HepG2 (cell line): Measurements from ENCODE around the gene ATPAF2. TPM values are rescaled to one million over a fixed set of nuclear protein-coding genes. Genes with fewer than 3 reads are reported as not detected.

Experiments used
- ELF4 ChIP-seq: sonication (generic); formaldehyde crosslinking; IDR thresholded peaks from 2 replicates; pipeline ENCODE4 v1.5.0; 2020; ENCODE audit warnings: missing genetic modification reagents, mild to moderate bottlenecking, moderate library complexity, borderline replicate concordance
- IKZF1 ChIP-seq: fragments of 450-650 bp; IDR thresholded peaks from 2 replicates; pipeline ENCODE4 v1.7.1; 2016
- KLF16 ChIP-seq, 2 experiments: sonication (generic) in 1 of 2; formaldehyde crosslinking in 1 of 2; IDR thresholded peaks; 2 replicates each; pipeline versions ENCODE4 v1.6.1 to v1.8.0; 2016 to 2023; ENCODE audit warnings: missing genetic modification reagents in 2 of 2, missing compliant biosample characterization in 1 of 2
- MIER2 ChIP-seq: IDR thresholded peaks from 2 replicates; pipeline ENCODE4 v1.6.1; 2016; ENCODE audit warnings: missing biosample characterization, missing genetic modification reagents
- MTA1 ChIP-seq: sonication (generic); formaldehyde crosslinking; IDR thresholded peaks from 2 replicates; pipeline ENCODE4 v1.4.0; 2020; ENCODE audit warnings: missing genetic modification reagents, mild to moderate bottlenecking, borderline replicate concordance
- PHF5A ChIP-seq: IDR thresholded peaks from one replicate; pipeline ENCODE4 v1.6.1; 2018; ENCODE audit warnings: low read depth, missing genetic modification reagents; ENCODE audit not compliant: unreplicated experiment
- PHF8 ChIP-seq: sonication (generic); formaldehyde crosslinking; IDR thresholded peaks from 2 replicates; pipeline ENCODE4 v1.5.0; 2020; ENCODE audit warnings: missing genetic modification reagents
- REXO4 ChIP-seq: sonication (generic); formaldehyde crosslinking; IDR thresholded peaks from 2 replicates; pipeline ENCODE4 v1.8.0; 2022; ENCODE audit warnings: missing genetic modification reagents, mild to moderate bottlenecking, borderline replicate concordance
- TAF1 ChIP-seq: sonication (generic); formaldehyde crosslinking; IDR thresholded peaks from 2 replicates; pipeline ENCODE4 v1.4.0; 2020; ENCODE audit warnings: missing genetic modification reagents
- THAP7 ChIP-seq: sonication (generic); formaldehyde crosslinking; IDR thresholded peaks from 2 replicates; pipeline ENCODE4 v1.8.1; 2023; ENCODE audit warnings: mild to moderate bottlenecking, missing genetic modification reagents
- TOE1 ChIP-seq: sonication (generic); formaldehyde crosslinking; IDR thresholded peaks from 2 replicates; pipeline ENCODE4 v1.4.0; 2020; ENCODE audit warnings: mild to moderate bottlenecking, missing genetic modification reagents
- TOPORS ChIP-seq: sonication (generic); formaldehyde crosslinking; IDR thresholded peaks from 2 replicates; pipeline ENCODE4 v1.8.0; 2023; ENCODE audit warnings: mild to moderate bottlenecking, missing genetic modification reagents
- ZBTB34 ChIP-seq: sonication (generic); formaldehyde crosslinking; IDR thresholded peaks from 2 replicates; pipeline ENCODE4 v1.8.0; 2022; ENCODE audit warnings: mild to moderate bottlenecking, missing genetic modification reagents
- ZNF160 ChIP-seq: sonication (generic); formaldehyde crosslinking; IDR thresholded peaks from 2 replicates; pipeline ENCODE4 v1.8.0; 2022; ENCODE audit warnings: mild to moderate bottlenecking, inconsistent platforms, missing genetic modification reagents
- ZNF264 ChIP-seq: sonication (generic); formaldehyde crosslinking; IDR thresholded peaks from 2 replicates; pipeline ENCODE4 v1.4.0; 2020; ENCODE audit warnings: missing genetic modification reagents
- ZNF337 ChIP-seq: sonication (generic); formaldehyde crosslinking; IDR thresholded peaks from 2 replicates; pipeline ENCODE4 v1.5.1; 2020; ENCODE audit warnings: missing genetic modification reagents, low read depth, mild to moderate bottlenecking, borderline replicate concordance
- ZNF557 ChIP-seq: sonication (generic); formaldehyde crosslinking; IDR thresholded peaks from 2 replicates; pipeline ENCODE4 v1.4.0; 2020; ENCODE audit warnings: missing genetic modification reagents
- ZNF597 ChIP-seq: sonication (generic); formaldehyde crosslinking; IDR thresholded peaks from 2 replicates; pipeline ENCODE4 v1.5.0; 2020; ENCODE audit warnings: missing genetic modification reagents
- ZNF615 ChIP-seq: sonication (generic); formaldehyde crosslinking; IDR thresholded peaks from 2 replicates; pipeline ENCODE4 v1.5.0; 2020; ENCODE audit warnings: mild to moderate bottlenecking, missing genetic modification reagents, borderline replicate concordance
- ZNF639 ChIP-seq: conservative IDR thresholded peaks from 2 replicates; pipeline ENCODE4 v1.6.1; 2018; ENCODE audit warnings: missing genetic modification reagents
- ZNF713 ChIP-seq: sonication (generic); formaldehyde crosslinking; IDR thresholded peaks from 2 replicates; pipeline ENCODE4 v1.4.0; 2020; ENCODE audit warnings: mild to moderate bottlenecking, missing genetic modification reagents
- ZNF747 ChIP-seq: sonication (generic); formaldehyde crosslinking; IDR thresholded peaks from 2 replicates; pipeline ENCODE4 v1.8.1; 2023; ENCODE audit warnings: missing genetic modification reagents, mild to moderate bottlenecking, borderline replicate concordance
- ZSCAN22 ChIP-seq: sonication (generic); formaldehyde crosslinking; IDR thresholded peaks from 2 replicates; pipeline ENCODE4 v1.4.0; 2020; ENCODE audit warnings: mild to moderate bottlenecking, missing genetic modification reagents
- polyA plus RNA-seq, 8 experiments: library from polyadenylated mRNA; depleted of rRNA in 3 of 8; stranded (reverse) in 7 of 8; unstranded in 1 of 8; fragments of >200 nt; fragmentation: Illumina TruSeq in 4 of 8; extraction: Trizol in 4 of 8; gene quantifications; 2 replicates each; pipeline versions ENCODE4 v1.2.1 to v1.2.3, GENCODE V29; 2011 to 2016; ENCODE audit warnings: low read depth in 4 of 8, missing spikeins in 1 of 8, mixed read lengths in 1 of 8; ENCODE audit not compliant: insufficient read depth in 1 of 8
- total RNA-seq, 5 experiments: library from RNA; depleted of rRNA; stranded (reverse); fragments of >200 nt; fragmentation: Illumina TruSeq; extraction: Trizol; gene quantifications; 2 replicates each; pipeline ENCODE4 v1.2.3, GENCODE V29; 2016; ENCODE audit warnings: low read depth in 1 of 5
- TF ChIP-seq, protein P1 (sequence below): fragments of 450-650 bp; IDR thresholded peaks from 2 replicates; pipeline ENCODE4 v1.6.1; 2017

The ATPAF2 gene
- total and polyA plus RNA-seq, 2 of the 13 experiments (the other 11 are each of a cell fraction or from before 2014, with no cell fraction given), result 15.0 to 16.5 TPM

GRCh38 chr17:17972126-17972951, 66.6 kb downstream of the ATPAF2 start, which contains the start of the genes DRC3 and TOM1L2 (continued):
- TF ChIP-seq ZNF747 (CRISPR knock-in tag), result peak; percentile 53; the same call in 1 of the 2 replicates
- TF ChIP-seq, protein P1, sequence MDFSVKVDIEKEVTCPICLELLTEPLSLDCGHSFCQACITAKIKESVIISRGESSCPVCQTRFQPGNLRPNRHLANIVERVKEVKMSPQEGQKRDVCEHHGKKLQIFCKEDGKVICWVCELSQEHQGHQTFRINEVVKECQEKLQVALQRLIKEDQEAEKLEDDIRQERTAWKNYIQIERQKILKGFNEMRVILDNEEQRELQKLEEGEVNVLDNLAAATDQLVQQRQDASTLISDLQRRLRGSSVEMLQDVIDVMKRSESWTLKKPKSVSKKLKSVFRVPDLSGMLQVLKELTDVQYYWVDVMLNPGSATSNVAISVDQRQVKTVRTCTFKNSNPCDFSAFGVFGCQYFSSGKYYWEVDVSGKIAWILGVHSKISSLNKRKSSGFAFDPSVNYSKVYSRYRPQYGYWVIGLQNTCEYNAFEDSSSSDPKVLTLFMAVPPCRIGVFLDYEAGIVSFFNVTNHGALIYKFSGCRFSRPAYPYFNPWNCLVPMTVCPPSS, result peak; percentile 89; the same call in 1 of the 2 replicates
- no peak for TF ChIP-seq REXO4 (CRISPR knock-in tag)
- no peak for TF ChIP-seq IKZF1
- TF ChIP-seq ZNF615 (CRISPR knock-in tag), result no peak
- TF ChIP-seq TOE1, result no peak
- no peak for TF ChIP-seq TOPORS (CRISPR knock-in tag)
- no peak for TF ChIP-seq ZNF713
- TF ChIP-seq ZNF639 (CRISPR knock-in tag), result no peak
- TF ChIP-seq ZNF557, result no peak
- TF ChIP-seq MTA1 (CRISPR knock-in tag), result no peak
- peak; percentile 69; the same call in 1 of the 2 replicates for TF ChIP-seq ELF4 (CRISPR knock-in tag)
- TF ChIP-seq PHF5A (CRISPR knock-in tag), result no peak
- no peak for TF ChIP-seq ZNF597 (CRISPR knock-in tag)
- TF ChIP-seq THAP7, result no peak
- TF ChIP-seq PHF8 (CRISPR knock-in tag), result peak; percentile 77
- no peak for TF ChIP-seq KLF16 (CRISPR knock-in tag; IDR thresholded peaks at IDR 0.05)
- no peak for TF ChIP-seq ZNF160 (CRISPR knock-in tag)
- no peak for TF ChIP-seq MIER2
- TF ChIP-seq ZNF337, result no peak
- TF ChIP-seq ZNF264 (CRISPR knock-in tag), result no peak
- TF ChIP-seq ZBTB34 (CRISPR knock-in tag), result no peak
- TF ChIP-seq ZSCAN22 (CRISPR knock-in tag), result no peak
- TF ChIP-seq TAF1, result peak; percentile 51; the same call in 1 of the 2 replicates
